HG03196 (cell line): ENCODE data around the gene LAMA2.
A peak's percentile ranks its signal among the peaks of the same experiment; 100 is the strongest.

Source experiments
- ATAC-seq: cut with Tn5 transposase; IDR thresholded peaks from one replicate; pipeline ENCODE4 v1.9.1; 2021; ENCODE audit not compliant: unreplicated experiment

The LAMA2 gene

GRCh38 chr6:129353067-129353466 is 470.1 kb downstream of the LAMA2 start:
- ATAC-seq, result no peak

DNA sequence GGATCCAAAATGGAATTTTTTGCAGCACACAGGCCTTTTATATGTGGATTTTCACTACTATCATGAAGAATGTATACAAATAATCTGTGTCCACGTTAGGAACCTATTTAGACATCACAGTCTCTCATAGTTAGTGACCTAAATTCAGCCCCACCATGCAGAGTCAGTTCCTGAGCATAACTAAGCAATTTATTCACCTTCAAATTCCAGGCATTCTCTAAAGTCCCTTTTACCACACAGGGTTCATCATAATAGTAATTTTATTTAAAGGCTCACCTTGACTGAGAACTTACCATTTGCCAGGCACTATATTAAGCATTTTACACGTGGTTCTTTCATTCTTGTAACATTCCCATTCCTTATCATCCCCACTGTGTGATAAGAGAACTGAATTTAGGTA is 473.2 kb downstream of the LAMA2 start:
- ATAC-seq, result no peak

DNA sequence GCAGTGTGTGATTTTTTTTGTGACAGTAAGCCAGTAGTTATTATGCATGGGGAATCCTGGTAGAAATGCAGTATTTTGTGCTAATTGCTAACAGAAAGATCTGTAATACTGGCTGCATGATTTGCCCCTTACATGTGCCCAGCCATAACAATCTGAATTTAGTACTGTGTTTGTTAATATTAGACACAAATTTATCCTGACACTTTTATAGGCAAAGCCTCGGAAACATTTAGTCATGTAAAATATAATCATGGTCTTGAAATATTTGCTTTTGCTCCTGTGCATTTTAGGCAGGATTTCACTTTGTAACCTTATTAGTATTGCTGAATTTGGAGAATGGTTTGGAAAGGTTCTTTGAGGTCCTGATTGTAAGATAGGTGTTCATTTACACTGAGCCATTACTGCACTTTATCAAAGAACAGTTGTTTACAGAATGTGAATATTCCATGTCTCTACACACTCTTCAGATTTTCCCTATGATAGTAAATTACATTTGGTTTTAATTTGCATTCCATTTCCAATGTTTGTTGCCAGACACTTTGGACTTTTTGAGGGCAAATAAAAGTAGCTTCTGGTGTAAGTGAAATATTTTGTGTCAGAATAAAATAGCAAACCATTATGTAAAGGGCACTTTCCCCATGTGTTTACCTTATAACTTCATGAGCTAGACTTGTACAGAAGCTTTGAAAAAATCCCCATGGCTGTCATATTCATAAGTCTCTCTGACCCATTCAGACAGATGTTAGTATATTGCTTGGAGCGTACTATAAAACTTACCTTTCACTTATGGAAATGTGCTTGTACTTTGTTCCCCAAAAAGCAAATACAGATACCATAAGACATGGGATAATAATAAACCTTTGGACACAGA is 477.1 kb downstream of the LAMA2 start:
- ATAC-seq, result no peak

GRCh38 chr6:129360682-129360955 is 477.7 kb downstream of the LAMA2 start:
- no peak for ATAC-seq

DNA sequence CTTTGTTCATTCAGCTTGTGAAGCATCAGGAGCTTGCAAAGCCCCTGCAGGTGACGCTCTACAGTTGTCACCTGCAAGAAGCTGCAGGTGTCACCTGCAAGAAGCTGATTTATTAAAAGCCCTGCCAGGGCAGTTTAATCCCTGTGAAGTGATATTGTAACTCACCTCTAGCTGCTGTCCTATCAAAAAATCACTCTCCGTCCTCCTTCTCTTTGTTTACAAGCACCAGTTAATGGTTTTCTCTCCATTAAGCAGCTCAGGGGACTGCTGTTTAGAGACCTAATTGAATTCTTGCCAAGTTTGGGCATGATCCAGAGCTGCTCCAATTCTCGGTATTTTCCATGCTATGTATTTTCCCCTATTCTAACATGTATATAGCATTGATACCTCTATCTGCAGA is 481.1 kb downstream of the LAMA2 start:
- no peak for ATAC-seq

DNA sequence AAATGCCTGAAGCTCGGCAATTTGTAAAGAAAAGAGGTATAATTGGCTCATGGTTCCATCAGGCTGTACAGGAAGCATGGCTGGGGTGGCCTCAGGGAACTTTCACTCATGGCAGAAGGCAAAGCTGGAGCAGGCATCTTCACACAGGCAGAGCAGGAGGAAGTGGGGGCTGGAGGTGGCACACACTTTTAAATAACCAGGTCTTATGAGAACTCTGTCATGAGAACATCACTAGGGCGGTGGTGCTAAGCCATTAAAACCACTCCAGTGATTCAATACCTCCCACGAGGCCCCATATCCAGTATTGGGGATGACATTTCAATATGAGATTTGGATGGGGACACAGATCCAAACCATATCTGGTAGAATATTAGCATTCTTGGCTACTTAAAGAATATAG is 481.8 kb downstream of the LAMA2 start:
- no peak for ATAC-seq

DNA sequence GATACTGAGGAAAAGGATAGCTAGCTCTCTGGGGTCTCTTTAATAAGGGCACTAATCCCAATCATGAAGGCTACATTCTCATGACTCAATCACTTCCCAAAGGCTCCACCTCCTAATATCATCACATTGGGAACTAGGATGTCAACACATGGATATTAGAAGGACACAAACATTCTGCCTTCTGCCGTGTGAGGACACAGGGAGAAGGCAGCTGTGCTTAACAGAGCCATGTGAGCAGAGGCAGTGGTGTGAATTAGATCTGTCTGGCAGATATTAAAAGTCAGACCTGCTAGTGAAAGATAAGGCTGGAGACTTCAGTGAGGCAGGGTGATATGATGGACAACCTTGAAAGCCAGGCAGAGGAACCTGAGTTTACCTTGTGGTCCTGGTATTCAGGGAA is 485.1 kb downstream of the LAMA2 start:
- ATAC-seq, result no peak

DNA sequence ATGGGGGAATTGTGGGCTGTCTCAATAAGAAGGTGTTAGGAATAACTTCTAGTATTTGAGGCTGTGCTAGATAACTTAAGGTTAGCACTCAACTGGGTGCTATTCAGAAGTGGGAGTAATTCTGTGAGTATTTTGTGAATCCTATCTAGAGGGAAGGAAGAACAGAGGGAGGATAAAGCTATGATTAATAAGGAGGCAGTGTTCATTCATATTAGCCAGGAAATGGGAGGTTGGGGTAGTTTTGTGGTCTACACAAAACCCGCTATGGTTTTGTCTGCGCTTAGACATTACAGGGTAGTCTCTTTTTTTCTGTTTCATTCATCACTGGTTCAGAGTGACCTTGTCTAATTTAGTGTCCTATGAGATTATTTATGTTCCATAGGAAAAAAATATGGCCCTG is 486.0 kb downstream of the LAMA2 start:
- ATAC-seq, result no peak

GRCh38 chr6:129369737-129370136 is 486.8 kb downstream of the LAMA2 start:
- no peak for ATAC-seq

DNA sequence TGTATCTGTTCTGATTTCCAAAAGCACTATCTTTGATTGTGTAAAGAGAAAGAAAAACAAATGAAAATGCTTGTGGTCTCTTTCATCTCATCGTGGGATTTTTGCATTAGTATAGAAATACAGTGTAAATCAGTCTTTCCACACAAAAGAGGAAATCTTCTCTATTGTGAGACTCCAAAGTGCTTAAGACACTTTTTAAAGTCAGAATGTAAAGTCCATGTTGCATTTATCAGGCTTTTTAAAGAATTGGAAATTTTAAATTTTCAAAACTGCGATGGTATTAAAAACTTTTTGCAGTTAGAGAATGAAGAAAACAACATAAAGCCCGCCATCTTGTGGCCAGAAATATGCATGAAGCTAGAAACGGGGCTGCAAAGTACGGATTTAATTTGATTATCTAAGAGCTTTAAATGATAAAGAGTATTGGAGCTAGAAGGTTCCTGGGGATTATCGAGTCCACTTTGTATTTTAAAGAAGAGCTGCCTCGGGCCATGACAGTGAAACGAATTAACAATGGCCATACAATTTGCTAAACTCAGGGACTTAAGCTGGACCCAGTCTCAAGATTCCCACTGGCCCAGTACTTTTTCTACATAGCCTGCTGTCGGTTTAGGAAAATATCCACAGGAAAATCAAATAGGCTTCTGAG is 487.5 kb downstream of the LAMA2 start:
- ATAC-seq, result peak; percentile 67

DNA sequence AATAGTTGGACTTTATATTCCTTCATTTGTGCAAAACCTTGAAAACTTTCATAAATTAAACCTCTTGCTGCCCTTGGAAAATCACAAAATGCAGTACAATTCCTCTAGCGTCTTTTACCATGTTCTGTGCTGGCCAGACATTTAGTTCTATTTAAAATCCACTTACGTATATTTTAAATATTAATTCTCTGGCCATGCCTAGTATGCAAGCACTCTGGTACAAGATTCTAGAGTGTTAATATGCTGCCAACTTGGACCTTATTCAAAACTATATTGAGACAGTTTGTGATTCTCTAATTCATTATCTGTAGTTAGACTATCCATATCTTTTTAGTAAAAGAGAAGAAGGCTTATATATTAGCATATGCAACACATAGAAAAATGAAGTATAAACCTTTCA is 498.9 kb downstream of the LAMA2 start:
- ATAC-seq, result no peak

GRCh38 chr6:129382916-129383315 is 500.0 kb downstream of the LAMA2 start:
- ATAC-seq, result no peak

GRCh38 chr6:129385117-129385516 is 502.2 kb downstream of the LAMA2 start:
- ATAC-seq, result no peak

DNA sequence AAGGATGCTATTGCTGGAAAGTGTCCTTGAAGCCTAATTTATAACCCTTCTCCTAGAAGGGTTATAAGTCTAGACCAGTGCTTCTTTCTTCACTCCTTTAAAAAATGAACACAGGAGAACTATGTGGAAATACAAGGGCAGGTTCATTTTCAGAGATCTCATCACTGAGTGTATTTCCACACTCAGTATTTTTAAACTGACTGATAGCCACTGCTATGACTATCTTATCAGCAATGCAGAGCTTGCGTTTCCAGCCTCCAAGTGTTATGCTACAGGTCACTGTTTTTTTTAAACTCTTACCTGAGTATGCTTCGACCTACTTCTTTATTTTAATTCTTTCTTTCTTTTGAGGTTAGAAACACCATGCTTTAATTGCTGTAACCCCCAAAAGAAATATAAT is 508.0 kb downstream of the LAMA2 start:
- no peak for ATAC-seq

- ATAC-seq, result no peak
Measured at GRCh38 chr6:129393654-129394053, 510.7 kb downstream of the LAMA2 start.

DNA sequence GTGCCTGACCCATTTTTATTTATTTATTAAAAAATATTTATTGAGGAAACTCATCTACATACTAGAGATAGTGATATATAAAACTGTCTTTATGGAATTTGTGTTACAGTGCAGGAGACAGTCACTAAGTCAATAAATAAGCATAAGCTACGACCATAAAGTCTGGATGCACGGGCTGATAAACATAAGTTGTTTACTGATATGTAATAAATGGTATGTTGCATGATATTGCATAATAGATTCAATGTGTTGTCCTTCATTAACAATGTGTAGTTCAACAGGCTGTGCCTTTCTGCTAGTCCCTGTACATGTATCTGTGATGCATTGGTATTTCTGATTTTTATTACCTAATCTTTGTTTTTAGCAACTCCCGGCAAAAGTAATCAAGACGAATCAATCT is 515.8 kb downstream of the LAMA2 start:
- no peak for ATAC-seq

GRCh38 chr6:129402244-129402643 is 519.3 kb downstream of the LAMA2 start:
- ATAC-seq, result no peak

- ATAC-seq, result no peak
Measured at GRCh38 chr6:129411092-129411491, 528.2 kb downstream of the LAMA2 start.

DNA sequence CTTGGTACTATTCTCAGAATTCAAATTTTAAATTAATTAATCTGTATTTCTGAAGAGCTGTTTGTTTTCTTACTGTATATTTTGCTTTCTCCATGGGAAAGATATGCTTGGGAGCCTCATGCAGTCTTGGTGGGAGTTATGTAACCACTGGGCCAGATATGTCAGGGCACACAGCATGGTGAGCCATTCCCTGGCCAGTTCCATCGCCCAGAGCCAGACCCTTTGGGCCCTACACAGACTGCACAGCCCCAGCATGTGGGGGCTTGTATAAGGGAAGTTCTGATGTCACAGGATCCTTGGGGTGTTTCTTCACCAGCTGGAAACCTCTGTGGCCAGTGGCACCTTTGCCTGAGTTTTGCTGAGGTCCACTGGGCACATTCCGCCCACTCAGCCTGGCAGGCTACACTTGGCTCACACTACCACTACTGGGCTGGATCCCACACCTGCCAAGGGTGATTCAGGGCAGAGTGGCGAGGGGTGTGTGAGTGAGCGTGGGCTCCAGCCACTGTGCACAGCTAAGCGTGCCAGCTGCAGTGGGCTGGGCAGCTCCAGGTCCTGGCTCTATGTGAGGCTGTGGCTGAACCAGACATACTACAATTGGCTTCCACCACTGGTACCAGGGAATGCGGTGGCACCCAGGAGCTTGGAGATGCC is 533.5 kb downstream of the LAMA2 start:
- ATAC-seq, result no peak

DNA sequence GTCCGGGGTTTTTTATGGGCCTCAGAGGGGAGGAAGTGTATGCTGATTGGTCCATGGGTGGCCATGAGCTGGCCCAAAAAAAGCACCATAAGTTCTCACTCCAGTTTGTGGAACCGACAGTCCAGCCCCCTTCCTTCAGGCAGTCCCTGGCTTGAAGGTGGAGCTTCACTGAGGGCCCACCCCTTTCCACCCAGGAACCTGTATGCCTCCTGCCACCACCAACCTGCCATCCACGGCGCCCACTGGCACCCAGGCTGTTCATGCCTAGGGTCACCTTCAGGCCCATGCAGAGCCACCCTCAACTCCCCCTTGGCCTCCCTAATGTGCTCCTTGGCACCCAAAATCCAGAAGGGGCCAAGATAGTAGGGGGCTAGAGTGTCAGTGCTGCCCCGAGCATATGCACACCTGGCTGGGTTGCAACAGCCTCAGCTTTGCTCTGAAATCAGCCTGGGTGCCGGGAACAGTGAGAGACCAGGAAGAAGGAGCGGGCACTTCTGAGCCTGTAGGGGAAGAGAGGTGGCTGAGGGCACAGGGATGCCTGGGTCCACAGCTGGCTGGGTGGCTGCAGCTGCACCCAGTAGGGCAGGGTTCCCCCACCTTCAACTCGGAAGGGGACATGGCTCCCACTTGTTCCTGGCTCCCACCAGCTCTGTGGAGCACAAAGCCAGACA is 534.6 kb downstream of the LAMA2 start:
- no peak for ATAC-seq

DNA sequence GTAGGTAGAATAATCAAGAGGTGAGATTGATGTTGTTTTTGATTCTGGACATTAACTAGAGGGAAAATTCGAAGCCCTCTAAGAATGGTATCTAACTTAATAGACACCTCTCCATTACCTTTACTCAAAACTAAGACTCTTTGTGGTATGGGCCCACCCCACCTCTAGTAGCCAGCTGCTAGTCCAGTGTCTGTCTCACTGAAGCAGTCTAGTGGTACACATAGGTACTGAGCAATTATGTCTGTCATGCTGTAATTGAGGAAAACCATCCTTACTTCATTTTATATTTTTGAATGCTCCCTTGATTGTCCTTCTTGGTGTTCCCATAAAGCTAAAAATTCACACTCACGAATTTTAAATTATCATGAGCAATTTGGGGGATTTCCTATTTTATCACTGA is 536.4 kb downstream of the LAMA2 start:
- no peak for ATAC-seq

DNA sequence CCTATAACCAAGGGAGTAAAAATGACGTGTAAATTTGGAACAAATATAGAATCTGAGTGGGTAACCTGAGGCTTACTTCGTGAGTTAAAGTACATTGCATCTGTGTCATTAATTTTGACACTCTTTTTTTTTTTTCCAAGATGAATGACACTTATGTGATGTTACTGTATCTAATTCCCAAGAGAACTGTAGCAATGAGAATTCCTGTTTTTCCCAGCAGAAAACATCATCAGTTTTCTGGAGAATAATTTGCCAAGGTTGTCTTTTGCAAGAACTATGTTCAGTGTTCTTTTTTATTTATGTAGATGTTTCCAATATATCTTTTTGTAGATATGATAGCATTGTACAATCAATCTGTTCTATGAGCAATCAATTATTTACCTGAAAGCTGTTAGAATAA is 543.4 kb downstream of the LAMA2 start:
- no peak for ATAC-seq
